DND-41 (cell line): ENCODE measurements around the gene KSR1.

Experiments used
- ATAC-seq: fragments of 200-7000 bp; cut with Tn5 transposase; 3 replicates; pipeline ENCODE4 v1.9.1; 2021; ENCODE audit warnings: low read depth; ENCODE audit not compliant: insufficient read depth
- DNase-seq: peaks from one replicate; pipeline ENCODE4 v3.0.0-alpha.2; 2020
- H2AFZ ChIP-seq: 2 replicates; pipeline ENCODE4 v1.6.0; 2012; ENCODE audit warnings: low read depth, low read length
- H3K27ac ChIP-seq: 2 replicates; pipeline ENCODE4 v1.5.1; 2012; ENCODE audit warnings: low read length, inconsistent platforms
- H3K27me3 ChIP-seq: fragments of 200-600 bp; sonication (generic); 2 replicates; pipeline ENCODE4 v1.6.0; 2012; ENCODE audit warnings: low read length, mild to moderate bottlenecking, inconsistent platforms; ENCODE audit not compliant: insufficient read depth, poor library complexity
- H3K36me3 ChIP-seq: 2 replicates; pipeline ENCODE4 v1.5.1; 2012; ENCODE audit warnings: low read length, inconsistent platforms; ENCODE audit not compliant: insufficient read depth
- H3K4me1 ChIP-seq: 2 replicates; pipeline ENCODE4 v1.5.1; 2012; ENCODE audit warnings: mild to moderate bottlenecking, low read length; ENCODE audit not compliant: insufficient read depth
- H3K4me2 ChIP-seq: 2 replicates; pipeline ENCODE4 v1.6.0; 2012; ENCODE audit warnings: mild to moderate bottlenecking, moderate library complexity, low read length, inconsistent platforms; ENCODE audit not compliant: insufficient read depth
- H3K4me3 ChIP-seq, 2 experiments: fragments of 200-600 bp in 1 of 2; shearing (Covaris generic) in 1 of 2; 2 replicates each; pipeline ENCODE4 v1.5.1; 2012 to 2016; ENCODE audit warnings: inconsistent platforms in 2 of 2, low read length in 2 of 2, mild to moderate bottlenecking in 2 of 2, low read depth in 1 of 2, moderate library complexity in 1 of 2
- H3K79me2 ChIP-seq: 2 replicates; pipeline ENCODE4 v1.6.0; 2012; ENCODE audit warnings: low read length, inconsistent platforms; ENCODE audit not compliant: insufficient read depth
- H3K9ac ChIP-seq: 2 replicates; pipeline ENCODE4 v1.6.0; 2012; ENCODE audit warnings: low read depth, mild to moderate bottlenecking, inconsistent platforms, low read length, moderate library complexity
- H3K9me3 ChIP-seq: 2 replicates; pipeline ENCODE4 v1.5.1; 2012; ENCODE audit warnings: low read length, moderate library complexity, mild to moderate bottlenecking, inconsistent platforms; ENCODE audit not compliant: insufficient read depth, severe bottlenecking
- H4K20me1 ChIP-seq: 2 replicates; pipeline ENCODE4 v1.6.0; 2012; ENCODE audit warnings: low read length; ENCODE audit not compliant: insufficient read depth
- CTCF ChIP-seq: IDR thresholded peaks from 2 replicates; pipeline ENCODE4 v1.5.1; 2012; ENCODE audit warnings: borderline replicate concordance, low read length, moderate library complexity, mild to moderate bottlenecking; ENCODE audit not compliant: poor library complexity, severe bottlenecking; ENCODE audit errors: extremely low read depth
- EZH2 ChIP-seq: IDR thresholded peaks from 3 replicates; pipeline ENCODE4 v1.6.1; 2012; ENCODE audit warnings: borderline replicate concordance, low read depth, mild to moderate bottlenecking, moderate library complexity, low read length, inconsistent platforms; ENCODE audit not compliant: severe bottlenecking

The KSR1 gene

DNA sequence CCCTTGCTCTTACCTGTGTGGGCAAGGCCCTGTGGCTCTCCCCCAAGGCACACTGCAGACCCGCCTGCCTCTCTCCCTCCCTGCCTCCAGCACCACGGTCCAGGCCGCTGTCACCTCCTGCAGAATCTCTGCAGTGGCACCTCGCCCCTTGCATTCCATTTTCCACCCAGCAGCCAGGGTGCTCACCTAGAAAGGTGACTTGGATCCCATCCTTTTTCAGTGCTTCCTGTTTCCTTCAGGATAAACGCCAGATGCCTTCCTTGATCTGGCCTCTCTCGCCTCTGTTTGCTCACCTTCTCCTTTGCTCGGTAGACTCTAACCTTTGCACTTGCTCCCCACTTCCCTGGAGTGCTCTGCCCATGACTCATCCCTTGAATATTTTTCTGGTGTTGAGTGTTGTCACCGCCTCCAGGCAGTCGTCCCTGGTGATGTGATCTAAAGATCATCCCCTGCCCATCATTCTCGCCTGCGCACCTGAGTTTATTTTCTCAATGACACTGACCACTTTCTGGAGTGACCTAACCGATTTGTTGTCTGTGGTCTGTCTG lies 95.5 kb downstream of the KSR1 start:
- no peak overlapping the region for H3K4me3 ChIP-seq
- no peaks in the 10 kb centered on the region for H3K27me3 ChIP-seq
- no peaks in the 10 kb centered on the region for H3K79me2 ChIP-seq
- H3K36me3 ChIP-seq, result no peaks in the 10 kb centered on the region
- TF ChIP-seq CTCF (no peak), EZH2 (no peak)
- H2AFZ ChIP-seq, result no peak overlapping the region
- no peak overlapping the region for H3K9ac ChIP-seq
- 0 out of 2 replicates have a peak, but pooled peaks cover 2% of the 10 kb centered on the region for H4K20me1 ChIP-seq
- no peak for DNase-seq
- H3K4me2 ChIP-seq, result no peak overlapping the region
- 0 out of 2 replicates have a peak, but pooled peaks cover under 1% of the 10 kb centered on the region for H3K4me1 ChIP-seq
- no peak overlapping the region for H3K27ac ChIP-seq
- no peaks in the 10 kb centered on the region for H3K9me3 ChIP-seq
- ATAC-seq, result no peak

GRCh38 chr17:27552276-27552732 lies 96.1 kb downstream of the KSR1 start:
- Histone ChIP-seq H2AFZ (no peak overlapping the region), H4K20me1 (no peaks in the 10 kb centered on the region), H3K9ac (no peak overlapping the region), H3K27ac (no peak overlapping the region), H3K4me3 (no peak overlapping the region), H3K4me1 (no peaks in the 10 kb centered on the region), H3K9me3 (no peaks in the 10 kb centered on the region), H3K36me3 (no peaks in the 10 kb centered on the region), H3K27me3 (no peaks in the 10 kb centered on the region), H3K79me2 (no peaks in the 10 kb centered on the region), H3K4me2 (no peak overlapping the region)
- no peak for ATAC-seq
- no peak for TF ChIP-seq EZH2
- no peak for TF ChIP-seq CTCF
- no peak for DNase-seq

DNA sequence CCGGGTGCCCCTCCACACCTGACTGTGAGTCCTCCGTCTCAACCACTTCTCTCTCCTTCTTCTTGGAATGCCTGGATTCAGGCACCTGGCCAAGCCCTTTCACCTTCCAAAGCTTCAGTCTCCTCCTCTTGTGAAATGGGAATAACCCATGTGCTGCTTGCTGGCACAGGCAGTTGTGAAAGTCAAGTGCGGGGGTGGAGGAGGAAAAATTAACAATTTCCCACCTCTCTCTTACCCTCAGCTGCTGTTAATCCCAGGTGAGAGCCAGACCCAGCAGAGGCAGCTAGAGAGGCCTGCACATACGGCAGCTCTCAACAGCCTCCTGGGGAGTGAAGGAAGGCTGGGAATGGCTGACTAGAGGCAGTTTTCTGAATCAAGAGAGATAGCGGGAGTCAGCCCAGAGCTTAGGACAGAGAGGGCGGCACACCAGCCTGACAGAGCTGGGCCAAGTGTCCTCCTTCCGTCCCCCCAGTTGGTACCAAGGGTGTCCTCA lies 96.8 kb downstream of the KSR1 start:
- Histone ChIP-seq H2AFZ (no peak overlapping the region), H4K20me1 (no peaks in the 10 kb centered on the region), H3K27me3 (no peaks in the 10 kb centered on the region), H3K9me3 (no peaks in the 10 kb centered on the region), H3K4me1 (no peaks in the 10 kb centered on the region), H3K4me2 (no peak overlapping the region), H3K36me3 (no peaks in the 10 kb centered on the region), H3K27ac (no peak overlapping the region), H3K79me2 (no peaks in the 10 kb centered on the region), H3K4me3 (no peak overlapping the region), H3K9ac (no peak overlapping the region)
- no peak for ATAC-seq
- DNase-seq, result no peak
- no peak for TF ChIP-seq CTCF
- no peak for TF ChIP-seq EZH2

GRCh38 chr17:27554152-27554551 lies 97.9 kb downstream of the KSR1 start:
- TF ChIP-seq CTCF, result no peak
- Histone ChIP-seq H3K4me3 (no peak overlapping the region), H3K36me3 (no peaks in the 10 kb centered on the region), H3K9ac (no peak overlapping the region), H3K4me1 (no peaks in the 10 kb centered on the region), H3K27ac (no peak overlapping the region), H3K9me3 (no peaks in the 10 kb centered on the region), H3K79me2 (no peaks in the 10 kb centered on the region), H2AFZ (no peak overlapping the region), H3K27me3 (no peaks in the 10 kb centered on the region), H3K4me2 (no peak overlapping the region), H4K20me1 (no peaks in the 10 kb centered on the region)
- ATAC-seq, result no peak
- DNase-seq, result no peak
